Epithelial cell of proximal tubule (primary cell): ENCODE results near the gene TNFRSF1B. TPM values are rescaled to one million over a fixed set of nuclear protein-coding genes. Genes with fewer than 3 reads are reported as not detected.

Source experiments
- DNase-seq: peaks from one replicate; pipeline ENCODE4 v3.0.0-alpha.2; 2011; ENCODE audit warnings: low read depth
- H3K4me3 ChIP-seq: 2 replicates; pipeline ENCODE4 v1.5.1; 2011; ENCODE audit warnings: low read depth, mild to moderate bottlenecking, low read length
- CTCF ChIP-seq: conservative IDR thresholded peaks from 2 replicates; pipeline ENCODE4 v1.5.1; 2012; ENCODE audit warnings: low read depth, mild to moderate bottlenecking, low read length
- total RNA-seq: library from RNA; depleted of rRNA; stranded (reverse); fragments of >200 nt; gene quantifications from 2 replicates; pipeline ENCODE4 v1.2.3, GENCODE V29; 2015

The TNFRSF1B gene
- total RNA-seq, 1 donor from 2014 or later: 0.06 TPM

- no peak overlapping the region for H3K4me3 ChIP-seq
- TF ChIP-seq CTCF: no peak
- DNase-seq: no peak
Measured at GRCh38 chr1:12127206-12127810, 39.5 kb upstream of the TNFRSF1B start.

- DNase-seq: no peak
- no peak for TF ChIP-seq CTCF
- no peak overlapping the region for H3K4me3 ChIP-seq
Measured at GRCh38 chr1:12128120-12128519, 38.7 kb upstream of the TNFRSF1B start.

- H3K4me3 ChIP-seq: no peak overlapping the region
- TF ChIP-seq CTCF: no peak
- no peak for DNase-seq
Measured at GRCh38 chr1:12129624-12130023, 37.2 kb upstream of the TNFRSF1B start.

- no peak for TF ChIP-seq CTCF
- H3K4me3 ChIP-seq: no peak overlapping the region
- DNase-seq: no peak
Measured at GRCh38 chr1:12130466-12131130, 36.2 kb upstream of the TNFRSF1B start.

GRCh38 chr1:12132078-12132477, 34.7 kb upstream of the TNFRSF1B start:
- TF ChIP-seq CTCF: no peak
- DNase-seq: no peak
- no peak overlapping the region for H3K4me3 ChIP-seq

GRCh38 chr1:12134716-12135115, 32.1 kb upstream of the TNFRSF1B start:
- H3K4me3 ChIP-seq: no peak overlapping the region
- no peak for DNase-seq
- TF ChIP-seq CTCF: no peak

GRCh38 chr1:12135612-12136011, 31.2 kb upstream of the TNFRSF1B start:
- DNase-seq: no peak
- TF ChIP-seq CTCF: no peak

More at GRCh38 chr1:12135612-12136011, 31.2 kb upstream of the TNFRSF1B start:
- no peak overlapping the region for H3K4me3 ChIP-seq
